GM12878 (cell line): ENCODE data around the gene VMP1. TPM values are rescaled to one million over a fixed set of nuclear protein-coding genes. Genes with fewer than 3 reads are reported as not detected.

Experiments
- CUX1 ChIP-seq: IDR thresholded peaks from 2 replicates; pipeline ENCODE4 v1.6.1; 2012; ENCODE audit warnings: improper control_type of control experiment, low read depth, low read length; ENCODE audit not compliant: insufficient replicate concordance
- IRF5 ChIP-seq: fragments of 450-650 bp; IDR thresholded peaks from 2 replicates; pipeline ENCODE4 v1.6.1; 2017; ENCODE audit warnings: borderline replicate concordance
- JUNB ChIP-seq: IDR thresholded peaks from 2 replicates; pipeline ENCODE4 v1.6.1; 2016; ENCODE audit warnings: antibody characterized with exemption, mild to moderate bottlenecking
- MAX ChIP-seq: IDR thresholded peaks from 2 replicates; pipeline ENCODE4 v1.6.1; 2012; ENCODE audit warnings: low read depth, low read length, improper control_type of control experiment
- RELA ChIP-seq: fragments of 450-650 bp; IDR thresholded peaks from 2 replicates; pipeline ENCODE4 v1.8.0; 2014; ENCODE audit warnings: borderline replicate concordance; ENCODE audit not compliant: partially characterized antibody
- RELB ChIP-seq: fragments of 450-650 bp; IDR thresholded peaks from 2 replicates; pipeline ENCODE4 v1.6.1; 2017; ENCODE audit warnings: low read depth, mild to moderate bottlenecking, moderate library complexity
- SKIL ChIP-seq: fragments of 450-650 bp; IDR thresholded peaks from 2 replicates; pipeline ENCODE4 v1.6.1; 2017; ENCODE audit warnings: mild to moderate bottlenecking, low read depth, inconsistent platforms; ENCODE audit not compliant: poor library complexity, severe bottlenecking
- ZNF687 ChIP-seq: fragments of 450-650 bp; IDR thresholded peaks from 2 replicates; pipeline ENCODE4 v1.6.1; 2017; ENCODE audit warnings: mild to moderate bottlenecking, moderate library complexity
- polyA plus RNA-seq, 11 experiments: library from polyadenylated mRNA; depleted of rRNA in 4 of 11; unstranded in 6 of 11; stranded (reverse) in 5 of 11; fragments of >200 nt; fragmentation: Nextera tagmentation in 4 of 11; fragmentation: Illumina TruSeq in 1 of 11; extraction: Ambion mirVana in 4 of 11; extraction: Trizol in 1 of 11; gene quantifications; 1 replicate in 1 of 11; 2 replicates in 10 of 11; pipeline versions ENCODE4 v1.2.1 to v1.2.3, GENCODE V29; 2011 to 2016; ENCODE audit warnings: inconsistent platforms in 2 of 11, missing spikeins in 2 of 11, low read depth in 1 of 11
- total RNA-seq, 4 experiments: library from RNA; depleted of rRNA in 3 of 4; stranded (reverse); fragments of >200 nt in 3 of 4; fragmentation: Illumina TruSeq in 1 of 4; extraction: Trizol in 1 of 4; gene quantifications; 2 replicates each; pipeline versions ENCODE4 v1.2.1 to v1.2.3, GENCODE V29; 2013 to 2021

VMP1 gene
- total and polyA plus RNA-seq, 10 of the 15 experiments (the other 5 are each of a cell fraction or from before 2014, with no cell fraction given): 88.4 to 199 (median 132) TPM

GRCh38 chr17:59829217-59830006 lies 122.0 kb downstream of the VMP1 start (continued):
- TF ChIP-seq CUX1 (peak; percentile 94), RELA (peak; percentile 71), MAX (no peak), SKIL (peak; percentile 99), IRF5 (no peak), RELB (peak; percentile 96), JUNB (peak; percentile 98), ZNF687 (peak; percentile 81)
